GM20431 (cell line): ENCODE data around the gene SCAPER.
"Not testable (repeated sequence)": the region's sequence is repeated elsewhere in the genome, so short reads cannot be mapped to it uniquely, and the experiment has no call there.

ENCODE experiments used
- in situ Hi-C: fragments of 300-500 bp; cut with MseI, MboI; formaldehyde crosslinking; loops from one replicate; pipeline ENCODE4 v1.15.0; 2020; ENCODE audit warnings: low sequenced_read_pairs; ENCODE audit not compliant: unreplicated experiment

Gene SCAPER

DNA sequence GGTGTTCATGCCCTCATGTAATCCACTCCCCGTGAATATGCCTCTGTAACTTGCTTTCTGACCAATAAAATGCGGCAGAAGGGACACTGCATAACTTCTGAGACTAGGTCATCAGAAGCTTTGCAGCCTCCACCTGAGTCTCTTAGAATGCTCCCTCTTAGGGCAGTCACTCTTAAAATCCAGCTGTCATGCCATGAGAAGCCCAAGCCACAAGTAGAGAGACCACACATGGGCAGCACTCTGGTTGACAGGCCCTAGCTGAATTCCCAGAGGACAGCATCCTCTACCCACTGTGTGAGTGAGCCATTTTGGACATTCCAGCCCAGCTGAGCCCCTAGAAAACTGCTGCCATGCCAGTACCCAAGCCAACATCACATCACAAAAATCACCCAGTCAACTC, 41.4 kb downstream of the SCAPER start:
- in situ Hi-C loops = loop anchor here (25.0 kb wide), 1 partner anchor 676 kb away; no protein-coding TSS in a partner anchor

- in situ Hi-C loops = loop anchor here (25.0 kb wide), 1 partner anchor 676 kb away; no protein-coding TSS in a partner anchor
Measured at GRCh38 chr15:76863123-76863522, 42.0 kb downstream of the SCAPER start.

DNA sequence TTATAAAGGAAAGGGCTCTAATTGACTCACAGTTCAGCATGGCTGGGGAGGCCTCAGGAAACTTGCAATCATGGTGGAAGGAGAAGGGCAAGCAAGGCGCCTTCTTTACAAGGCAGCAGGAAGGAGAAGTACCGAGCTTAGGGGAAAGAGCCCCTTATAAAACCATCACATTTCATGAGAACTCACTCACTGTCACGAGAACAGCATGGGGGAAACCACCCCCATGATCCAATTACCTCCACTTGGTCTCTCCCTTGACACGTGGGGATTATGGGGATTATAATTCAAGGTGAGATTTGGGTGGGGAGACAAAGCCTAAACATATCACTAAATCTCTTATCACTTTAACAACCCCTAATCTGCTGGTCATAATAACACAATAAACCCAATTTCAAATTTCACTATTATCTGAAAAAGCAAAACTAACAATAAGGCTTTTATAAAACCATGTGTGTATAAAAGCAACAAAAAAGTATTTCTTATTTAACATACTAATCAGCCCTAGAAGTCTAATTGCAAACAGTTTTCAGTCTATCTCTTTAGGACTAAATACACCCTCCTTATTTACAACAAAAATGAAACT, 43.2 kb downstream of the SCAPER start:
- in situ Hi-C loops = loop anchor here (25.0 kb wide), 1 partner anchor 675 kb away; no protein-coding TSS in a partner anchor

DNA sequence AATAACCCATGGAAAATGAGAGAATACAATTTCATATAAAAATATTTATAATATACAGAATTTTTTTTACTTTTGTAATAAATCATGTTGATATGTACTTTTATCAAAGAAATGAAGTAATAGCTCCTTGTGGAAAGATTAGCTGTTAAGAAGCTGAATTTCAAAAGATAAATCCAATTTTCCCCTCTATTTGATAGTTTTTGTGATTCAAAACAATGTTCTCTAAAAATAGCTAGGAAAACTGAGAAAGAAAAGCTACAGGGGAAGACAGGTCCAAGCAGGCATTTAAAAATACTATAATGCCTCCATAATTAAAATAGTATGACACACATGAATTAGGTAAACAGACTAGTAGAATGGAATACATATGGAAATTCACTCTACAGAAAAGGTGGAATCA, 44.9 kb downstream of the SCAPER start:
- in situ Hi-C loops = loop anchor here (25.0 kb wide), 1 partner anchor 673 kb away; no protein-coding TSS in a partner anchor

DNA sequence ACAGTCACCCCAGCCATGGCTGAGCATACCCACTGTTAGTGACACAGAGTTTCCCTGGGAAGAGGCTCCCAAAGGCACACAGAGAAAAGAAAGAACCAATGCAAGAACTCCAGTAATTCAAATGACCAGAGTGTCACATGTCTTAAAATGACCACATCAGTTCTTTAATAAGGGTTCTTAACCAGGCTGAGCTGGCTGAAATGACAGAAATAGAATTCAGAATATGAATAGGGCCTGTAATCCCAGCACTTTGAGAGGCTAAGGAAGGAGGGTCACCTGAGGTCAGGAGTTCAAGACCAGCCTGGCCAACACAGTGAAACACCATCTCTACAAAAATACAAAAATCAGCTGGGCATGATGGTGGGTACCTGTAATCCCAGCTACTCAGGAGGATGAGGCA, 54.8 kb downstream of the SCAPER start:
- in situ Hi-C loops = loop anchor here (25.0 kb wide), 1 partner anchor 663 kb away; no protein-coding TSS in a partner anchor

- in situ Hi-C loops = loop anchor here (25.0 kb wide), 1 partner anchor 484 kb away; no protein-coding TSS in a partner anchor
Measured at GRCh38 chr15:76846782-76847181, 58.4 kb downstream of the SCAPER start.

GRCh38 chr15:76844096-76844495, 61.0 kb downstream of the SCAPER start:
- in situ Hi-C loops = loop anchor here (25.0 kb wide), 1 partner anchor 482 kb away; no protein-coding TSS in a partner anchor

- in situ Hi-C loops = loop anchor here (25.0 kb wide), 1 partner anchor 481 kb away; no protein-coding TSS in a partner anchor
Measured at GRCh38 chr15:76843269-76843668, 61.9 kb downstream of the SCAPER start.

GRCh38 chr15:76840830-76841460, 64.2 kb downstream of the SCAPER start:
- in situ Hi-C loops = loop anchor here (25.0 kb wide), 1 partner anchor 479 kb away; no protein-coding TSS in a partner anchor

DNA sequence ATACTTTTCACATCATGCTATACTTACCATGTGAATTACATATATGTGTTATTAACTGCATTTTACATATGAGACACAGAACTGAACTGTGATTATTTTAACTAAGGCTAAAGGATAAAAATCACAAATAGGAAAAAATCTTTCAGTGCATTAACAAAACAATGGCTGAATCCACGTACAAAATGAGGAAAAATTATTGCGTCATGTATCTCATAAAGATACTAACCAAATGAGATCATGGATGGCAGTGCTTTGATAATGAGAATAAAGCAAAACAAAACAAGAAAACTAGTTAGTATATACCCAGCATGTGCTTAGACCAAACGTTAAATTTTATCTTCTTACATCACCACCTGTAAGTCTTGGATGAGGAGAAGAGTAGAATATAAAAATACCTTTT, 66.0 kb downstream of the SCAPER start:
- in situ Hi-C loops = loop anchor here (25.0 kb wide), 1 partner anchor 477 kb away; no protein-coding TSS in a partner anchor

- in situ Hi-C loops = loop anchor here (25.0 kb wide), 1 partner anchor 475 kb away; no protein-coding TSS in a partner anchor
Measured at GRCh38 chr15:76837474-76837873, 67.7 kb downstream of the SCAPER start.

- in situ Hi-C loops = loop anchor here (25.0 kb wide), 1 partner anchor 468 kb away; no protein-coding TSS in a partner anchor
Measured at GRCh38 chr15:76829939-76830338, 75.2 kb downstream of the SCAPER start.

GRCh38 chr15:76823890-76824289, 81.2 kb downstream of the SCAPER start:
- in situ Hi-C loops = no loop called here

DNA sequence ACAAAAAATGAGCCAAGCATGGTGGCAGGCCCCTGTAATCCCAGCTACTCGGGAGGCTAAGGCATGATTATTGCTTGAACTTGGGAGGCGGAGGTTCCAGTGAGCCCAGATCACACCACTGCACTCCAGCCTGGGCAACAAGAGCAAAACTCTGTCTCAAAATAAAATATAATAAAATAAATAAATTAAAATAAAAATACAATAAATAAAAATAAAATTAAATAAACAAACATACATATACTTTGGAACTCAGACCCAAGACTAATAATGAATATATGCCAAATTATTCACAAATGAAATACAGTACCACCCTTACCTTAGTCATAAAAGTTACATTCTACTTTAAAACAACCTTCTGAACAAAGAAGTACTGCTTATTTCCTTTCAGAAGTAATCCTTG, 81.8 kb downstream of the SCAPER start:
- in situ Hi-C loops = no loop called here

- in situ Hi-C loops = not testable (repeated sequence)
Measured at GRCh38 chr15:76818926-76819325, 86.2 kb downstream of the SCAPER start.

- in situ Hi-C loops = no loop called here
Measured at GRCh38 chr15:76815421-76815820, 89.7 kb downstream of the SCAPER start.

DNA sequence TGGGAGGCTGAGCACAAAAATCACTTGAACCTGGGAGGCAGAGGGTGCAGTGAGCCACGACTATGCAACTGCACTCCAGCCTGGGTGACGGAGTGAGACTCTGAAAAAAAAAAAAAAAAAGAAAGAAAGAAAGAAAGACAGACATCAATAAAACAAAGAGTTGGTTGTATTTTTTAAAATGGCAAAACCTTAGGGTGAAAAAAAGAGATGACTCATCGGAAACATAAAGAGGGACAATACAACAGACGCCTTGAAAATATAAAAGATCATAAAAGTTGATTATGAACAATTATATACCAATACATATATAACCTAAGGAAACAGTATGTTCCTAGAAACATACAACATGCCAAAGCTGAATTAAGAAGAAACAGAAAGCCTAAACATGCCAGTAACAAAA, 92.8 kb downstream of the SCAPER start:
- in situ Hi-C loops = no loop called here

GRCh38 chr15:76809412-76810103, 95.6 kb downstream of the SCAPER start:
- in situ Hi-C loops = no loop called here

DNA sequence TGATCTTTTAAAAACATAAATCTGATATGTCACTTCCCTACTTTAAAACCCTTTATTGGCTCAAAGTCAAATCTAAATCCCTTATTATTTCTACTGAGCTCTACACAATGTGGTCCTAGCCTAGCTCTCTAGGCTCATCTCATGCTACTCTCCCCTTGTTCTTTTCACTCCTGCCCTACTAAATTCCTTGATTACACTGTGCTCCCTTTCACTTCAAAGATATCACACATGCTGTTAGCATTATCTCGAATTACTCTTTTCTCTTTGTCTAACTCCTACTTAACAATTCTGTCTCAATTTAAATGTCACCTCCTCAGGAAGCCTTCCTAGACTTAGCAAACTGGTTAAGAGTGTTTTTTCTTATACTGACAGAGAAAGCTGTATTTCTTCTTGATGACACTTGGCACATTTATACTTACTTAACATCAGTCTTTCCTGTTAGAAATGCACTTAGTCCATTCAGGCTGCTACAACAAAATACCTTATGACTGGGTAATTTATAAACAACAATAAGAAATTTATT, 102.0 kb downstream of the SCAPER start:
- in situ Hi-C loops = no loop called here

- in situ Hi-C loops = no loop called here
Measured at GRCh38 chr15:76802411-76802810, 102.7 kb downstream of the SCAPER start.
